Transverse colon (tissue), 4 donors: ENCODE data around the gene MYO7A.

Source experiments
- EP300 ChIP-seq: sonication (generic); formaldehyde crosslinking; IDR thresholded peaks from one replicate; pipeline ENCODE4 v1.6.1; 2017; ENCODE audit warnings: antibody characterized with exemption, low read depth
- POLR2A ChIP-seq: fragments of 450-650 bp; IDR thresholded peaks from one replicate; pipeline ENCODE4 v1.6.1; 2016; ENCODE audit warnings: antibody characterized with exemption, mild to moderate bottlenecking, moderate library complexity
- POLR2AphosphoS5 ChIP-seq, 3 donors: sonication (generic); formaldehyde crosslinking; IDR thresholded peaks; one replicate each; pipeline ENCODE4 v1.6.1; 2016; ENCODE audit warnings: antibody characterized with exemption in 3 of 3
- TF ChIP-seq, protein P1 (sequence below), 5 experiments: fragments of 200-600 bp in 3 of 5; fragments of 450-650 bp in 2 of 5; sonication (generic) in 3 of 5; IDR thresholded peaks; 1 replicate in 2 of 5; 2 replicates in 3 of 5; pipeline ENCODE4 v1.5.1; 2016 to 2017; ENCODE audit warnings: antibody characterized with exemption in 5 of 5, inconsistent platforms in 3 of 5, mild to moderate bottlenecking in 2 of 5, moderate library complexity in 1 of 5

DNA sequence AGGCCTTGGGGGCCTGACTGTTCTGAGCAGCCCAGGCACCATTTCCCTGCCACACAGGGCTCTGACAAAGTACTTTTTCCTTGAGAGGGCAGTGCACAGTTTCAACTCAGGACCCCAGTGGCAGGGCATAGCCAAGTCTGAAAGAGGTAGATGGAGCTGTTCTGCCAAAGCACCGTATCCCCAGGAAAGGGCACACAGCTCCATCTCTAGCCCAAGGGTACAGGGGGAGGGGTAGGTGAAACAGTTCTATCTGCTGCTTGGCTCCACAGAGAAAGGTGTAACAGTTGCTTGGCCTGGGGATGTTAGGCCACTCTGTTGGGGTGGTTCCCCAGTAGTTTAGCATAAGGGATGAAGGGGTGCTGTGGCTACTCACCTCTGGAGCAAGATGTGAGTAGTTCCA is 125.6 kb downstream of the MYO7A start:
- TF ChIP-seq, protein P1, sequence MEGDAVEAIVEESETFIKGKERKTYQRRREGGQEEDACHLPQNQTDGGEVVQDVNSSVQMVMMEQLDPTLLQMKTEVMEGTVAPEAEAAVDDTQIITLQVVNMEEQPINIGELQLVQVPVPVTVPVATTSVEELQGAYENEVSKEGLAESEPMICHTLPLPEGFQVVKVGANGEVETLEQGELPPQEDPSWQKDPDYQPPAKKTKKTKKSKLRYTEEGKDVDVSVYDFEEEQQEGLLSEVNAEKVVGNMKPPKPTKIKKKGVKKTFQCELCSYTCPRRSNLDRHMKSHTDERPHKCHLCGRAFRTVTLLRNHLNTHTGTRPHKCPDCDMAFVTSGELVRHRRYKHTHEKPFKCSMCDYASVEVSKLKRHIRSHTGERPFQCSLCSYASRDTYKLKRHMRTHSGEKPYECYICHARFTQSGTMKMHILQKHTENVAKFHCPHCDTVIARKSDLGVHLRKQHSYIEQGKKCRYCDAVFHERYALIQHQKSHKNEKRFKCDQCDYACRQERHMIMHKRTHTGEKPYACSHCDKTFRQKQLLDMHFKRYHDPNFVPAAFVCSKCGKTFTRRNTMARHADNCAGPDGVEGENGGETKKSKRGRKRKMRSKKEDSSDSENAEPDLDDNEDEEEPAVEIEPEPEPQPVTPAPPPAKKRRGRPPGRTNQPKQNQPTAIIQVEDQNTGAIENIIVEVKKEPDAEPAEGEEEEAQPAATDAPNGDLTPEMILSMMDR (IDR thresholded peaks at IDR 0.05) = no peak
- TF ChIP-seq POLR2A = no peak
- TF ChIP-seq POLR2AphosphoS5 (IDR thresholded peaks at IDR 0.05) = no peak
- no peak for TF ChIP-seq EP300
